ENCODE measurements around the gene HYDIN. TPM values are rescaled to one million over a fixed set of nuclear protein-coding genes. Genes with fewer than 3 reads are reported as not detected.

Gene HYDIN
- polyA plus RNA-seq, result under 1 TPM; 0.07 to 0.70 (median 0.67) TPM

- 5 to 15% (median 13%) methylated on average over 37 to 38 of the region's 38 CpGs for WGBS, 3 donors
- H3K27ac ChIP-seq (ENCODE audit: low read depth, low read length), result no peak within 1 kb of the TSS
Measured at GRCh38 chr16:71230122-71230845, at the start of gene HYDIN. TSS of gene HYDIN (minus strand) at chr16:71230722. CDS start at chr16:71186895, 43,827 bp downstream.

GRCh38 chr16:71276589-71277334 lies 46.2 kb upstream of the HYDIN start:
- WGBS, 3 donors, result 93 to 94% (median 94%) methylated on average over 4 of the region's 4 CpGs
- H3K27ac ChIP-seq (ENCODE audit: low read depth, low read length), result no peak overlapping the region

GRCh38 chr16:71273384-71273783 lies 42.9 kb upstream of the HYDIN start:
- 92 to 100% (median 92%) methylated on average over 1 of the region's 1 CpG for WGBS, 3 donors
- no peak overlapping the region for H3K27ac ChIP-seq (ENCODE audit: low read depth, low read length)

- 49 to 59% (median 57%) methylated on average over 3 of the region's 3 CpGs for WGBS, 3 donors
Measured at GRCh38 chr16:71264299-71264698, 33.8 kb upstream of the HYDIN start.

GRCh38 chr16:71263582-71263981 lies 33.1 kb upstream of the HYDIN start:
- no peak overlapping the region for H3K27ac ChIP-seq (ENCODE audit: low read depth, low read length)
- 81 to 88% (median 84%) methylated on average over 3 of the region's 3 CpGs for WGBS, 3 donors

More at GRCh38 chr16:71264299-71264698, 33.8 kb upstream of the HYDIN start:
- no peak overlapping the region for H3K27ac ChIP-seq (ENCODE audit: low read depth, low read length)

- no peak overlapping the region for H3K27ac ChIP-seq (ENCODE audit: low read depth, low read length)
- WGBS, 3 donors, result 82 to 85% (median 84%) methylated on average over 5 of the region's 5 CpGs
Measured at GRCh38 chr16:71262391-71262790, 31.9 kb upstream of the HYDIN start.

- H3K27ac ChIP-seq (ENCODE audit: low read depth, low read length), result no peak overlapping the region
Measured at GRCh38 chr16:71260995-71261394, 30.5 kb upstream of the HYDIN start.

GRCh38 chr16:71259086-71259485 lies 28.6 kb upstream of the HYDIN start:
- WGBS, 3 donors, result 52 to 73% (median 63%) methylated on average over 5 of the region's 5 CpGs
- H3K27ac ChIP-seq (ENCODE audit: low read depth, low read length), result no peak overlapping the region

- 44 to 72% (median 70%) methylated on average over 1 of the region's 1 CpG for WGBS, 3 donors
- H3K27ac ChIP-seq (ENCODE audit: low read depth, low read length), result no peak overlapping the region
Measured at GRCh38 chr16:71258372-71258771, 27.9 kb upstream of the HYDIN start.

GRCh38 chr16:71257768-71258167 lies 27.2 kb upstream of the HYDIN start:
- H3K27ac ChIP-seq (ENCODE audit: low read depth, low read length), result no peak overlapping the region
- WGBS, 3 donors, result 36 to 58% (median 53%) methylated on average over 1 of the region's 1 CpG

- no peak overlapping the region for H3K27ac ChIP-seq (ENCODE audit: low read depth, low read length)
- 34 to 47% (median 44%) methylated on average over 6 of the region's 6 CpGs for WGBS, 3 donors
Measured at GRCh38 chr16:71255721-71256120, 25.2 kb upstream of the HYDIN start.

GRCh38 chr16:71254832-71255525 lies 24.5 kb upstream of the HYDIN start:
- no peak overlapping the region for H3K27ac ChIP-seq (ENCODE audit: low read depth, low read length)
- WGBS, 3 donors, result 64 to 84% (median 71%) methylated on average over 4 of the region's 4 CpGs

GRCh38 chr16:71250461-71251235 lies 20.1 kb upstream of the HYDIN start:
- no peak overlapping the region for H3K27ac ChIP-seq (ENCODE audit: low read depth, low read length)
- WGBS, 3 donors, result 70 to 83% (median 82%) methylated on average over 5 of the region's 5 CpGs

GRCh38 chr16:71249399-71249798 lies 18.9 kb upstream of the HYDIN start:
- 14 to 38% (median 17%) methylated on average over 1 of the region's 1 CpG for WGBS, 3 donors

GRCh38 chr16:71247478-71247877 lies 17.0 kb upstream of the HYDIN start:
- H3K27ac ChIP-seq (ENCODE audit: low read depth, low read length), result no peak overlapping the region
- 84 to 91% (median 89%) methylated on average over 7 of the region's 7 CpGs for WGBS, 3 donors

More at GRCh38 chr16:71249399-71249798, 18.9 kb upstream of the HYDIN start:
- no peak overlapping the region for H3K27ac ChIP-seq (ENCODE audit: low read depth, low read length)

- H3K27ac ChIP-seq (ENCODE audit: low read depth, low read length), result no peak overlapping the region
Measured at GRCh38 chr16:71246309-71246708, 15.8 kb upstream of the HYDIN start.

- H3K27ac ChIP-seq (ENCODE audit: low read depth, low read length), result no peak overlapping the region
- 74 to 94% (median 87%) methylated on average over 1 of the region's 1 CpG for WGBS, 3 donors
Measured at GRCh38 chr16:71244521-71244920, 14.0 kb upstream of the HYDIN start.

- H3K27ac ChIP-seq (ENCODE audit: low read depth, low read length), result no peak overlapping the region
- WGBS, 3 donors, result 28 to 55% (median 46%) methylated on average over 3 of the region's 3 CpGs
Measured at GRCh38 chr16:71242601-71243000, 12.1 kb upstream of the HYDIN start.

All from adipose tissue (tissue), 3 donors.